Right lobe of liver (tissue), 6 donors: Measurements from ENCODE around the gene E2F8. TPM values are rescaled to one million over a fixed set of nuclear protein-coding genes. Genes with fewer than 3 reads are reported as not detected.

Experiments
- ATAC-seq, 4 donors: fragments of 200-7000 bp; cut with Tn5 transposase; one replicate each; pipeline ENCODE4 v1.9.1; 2020; ENCODE audit warnings: mild to moderate bottlenecking in 4 of 4, moderate library complexity in 4 of 4
- DNase-seq, 3 donors: peaks; one replicate each; pipeline ENCODE4 v3.0.0-alpha.2; 2020
- H3K27ac ChIP-seq, 3 donors: fragments of 200-600 bp; one replicate each; pipeline ENCODE4 v1.8.0; 2022
- H3K27me3 ChIP-seq, 2 donors: fragments of 200-600 bp; one replicate each; pipeline ENCODE4 v1.8.0; 2022
- H3K36me3 ChIP-seq, 4 donors: fragments of 200-600 bp; sonication (generic) in 1 of 4; one replicate each; pipeline versions ENCODE4 v1.5.1 to v1.8.0; 2017 to 2022; ENCODE audit warnings: control low read depth in 1 of 4
- H3K4me1 ChIP-seq, 4 donors: fragments of 200-600 bp; sonication (generic) in 1 of 4; one replicate each; pipeline versions ENCODE4 v1.5.1 to v1.8.0; 2017 to 2022; ENCODE audit warnings: control low read depth in 1 of 4
- H3K4me3 ChIP-seq, 3 donors: fragments of 200-600 bp; one replicate each; pipeline ENCODE4 v1.8.0; 2022
- H3K9me3 ChIP-seq, 4 donors: fragments of 200-600 bp; sonication (generic) in 1 of 4; one replicate each; pipeline versions ENCODE4 v1.5.1 to v1.8.0; 2017 to 2022; ENCODE audit warnings: control low read depth in 1 of 4
- POLR2A ChIP-seq: fragments of 450-650 bp; IDR thresholded peaks from one replicate; pipeline ENCODE4 v1.6.1; 2017; ENCODE audit warnings: antibody characterized with exemption, mild to moderate bottlenecking
- WGBS: methylation state at CpG from one replicate; pipeline ENCODE4 v1.1.6; 2018; ENCODE audit warnings: low coverage, low lambda C conversion rate; ENCODE audit not compliant: insufficient coverage; ENCODE audit errors: missing lambda C conversion rate; 5-methylcytosine and 5-hydroxymethylcytosine counted together
- intact Hi-C, 2 donors: fragments of 100-400 bp; cut with DNase I; formaldehyde crosslinking; loops; one replicate each; pipeline versions ENCODE4 v1.11.2 to v1.14.1; 2022
- total RNA-seq, 6 experiments: library from RNA; depleted of rRNA in 2 of 6; stranded (reverse); fragments of >200 nt in 2 of 6; fragmentation: NEBNext Ultra II Directional in 3 of 6; extraction: Animal tissue kit (Norgen Biotek cat#: 25700) in 3 of 6; gene quantifications; one replicate each; pipeline versions ENCODE4 v1.1.0 to v1.2.4, GENCODE V29; 2016 to 2023
- TF ChIP-seq, protein P1 (sequence below), 4 donors: fragments of 200-600 bp in 3 of 4; fragments of 450-650 bp in 1 of 4; IDR thresholded peaks; one replicate each; pipeline versions ENCODE4 v1.5.1 to v1.8.0; 2016 to 2022; ENCODE audit warnings: antibody characterized with exemption in 4 of 4, mild to moderate bottlenecking in 2 of 4
- donor health status: DM: no; HTN: yes; CAD: no.
- donor health status: DM: no; HTN: no; CAD: no.
- donor health status: DM: no; HTN: no; CAD: no.
- donor health status: DM: no; HTN: yes; CAD: no.
- donor health status: DM: no; HTN: yes; CAD: no.

Gene E2F8
- total RNA-seq, 6 experiments from 2014 or later: 0.19 to 2.0 (median 0.49) TPM; not detected in 1

DNA sequence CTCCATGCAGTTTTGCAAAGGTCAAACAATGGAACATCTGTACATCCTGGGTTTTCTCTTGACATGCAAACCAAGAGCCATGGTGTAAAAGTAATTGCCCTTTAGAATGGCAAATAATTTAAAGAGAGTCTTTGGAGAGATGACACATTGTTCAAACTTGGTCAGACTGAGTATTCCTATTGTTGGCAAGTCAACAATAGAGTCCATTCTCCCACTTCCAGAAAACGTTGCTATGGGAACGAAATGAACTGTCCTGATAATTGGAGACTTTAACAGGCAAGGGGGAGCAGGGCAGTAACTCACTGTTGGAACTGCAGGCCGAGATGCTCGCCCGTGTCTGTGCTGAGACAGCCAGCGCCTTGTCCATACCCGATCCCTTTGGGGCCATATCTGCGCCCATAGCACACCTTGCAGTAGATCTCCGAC is 52.9 kb downstream of the E2F8 start:
- DNase-seq (no peak), ATAC-seq (no peak)
- Histone ChIP-seq H3K27ac (no peak overlapping the region), H3K36me3 (no peaks in the 10 kb centered on the region), H3K4me3 (no peak overlapping the region), H3K4me1 (peaks cover 0 to 8% (median 0%) of the 10 kb centered on the region in 4 donors), H3K27me3 (no peaks in the 10 kb centered on the region), H3K9me3 (no peaks in the 10 kb centered on the region)
- intact Hi-C loops: no loop called here
- TF ChIP-seq, protein P1, sequence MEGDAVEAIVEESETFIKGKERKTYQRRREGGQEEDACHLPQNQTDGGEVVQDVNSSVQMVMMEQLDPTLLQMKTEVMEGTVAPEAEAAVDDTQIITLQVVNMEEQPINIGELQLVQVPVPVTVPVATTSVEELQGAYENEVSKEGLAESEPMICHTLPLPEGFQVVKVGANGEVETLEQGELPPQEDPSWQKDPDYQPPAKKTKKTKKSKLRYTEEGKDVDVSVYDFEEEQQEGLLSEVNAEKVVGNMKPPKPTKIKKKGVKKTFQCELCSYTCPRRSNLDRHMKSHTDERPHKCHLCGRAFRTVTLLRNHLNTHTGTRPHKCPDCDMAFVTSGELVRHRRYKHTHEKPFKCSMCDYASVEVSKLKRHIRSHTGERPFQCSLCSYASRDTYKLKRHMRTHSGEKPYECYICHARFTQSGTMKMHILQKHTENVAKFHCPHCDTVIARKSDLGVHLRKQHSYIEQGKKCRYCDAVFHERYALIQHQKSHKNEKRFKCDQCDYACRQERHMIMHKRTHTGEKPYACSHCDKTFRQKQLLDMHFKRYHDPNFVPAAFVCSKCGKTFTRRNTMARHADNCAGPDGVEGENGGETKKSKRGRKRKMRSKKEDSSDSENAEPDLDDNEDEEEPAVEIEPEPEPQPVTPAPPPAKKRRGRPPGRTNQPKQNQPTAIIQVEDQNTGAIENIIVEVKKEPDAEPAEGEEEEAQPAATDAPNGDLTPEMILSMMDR (IDR thresholded peaks at IDR 0.05): no peak
- no peak for TF ChIP-seq POLR2A
- no CpG with 5 or more reads among the region's 9 CpGs for WGBS

DNA sequence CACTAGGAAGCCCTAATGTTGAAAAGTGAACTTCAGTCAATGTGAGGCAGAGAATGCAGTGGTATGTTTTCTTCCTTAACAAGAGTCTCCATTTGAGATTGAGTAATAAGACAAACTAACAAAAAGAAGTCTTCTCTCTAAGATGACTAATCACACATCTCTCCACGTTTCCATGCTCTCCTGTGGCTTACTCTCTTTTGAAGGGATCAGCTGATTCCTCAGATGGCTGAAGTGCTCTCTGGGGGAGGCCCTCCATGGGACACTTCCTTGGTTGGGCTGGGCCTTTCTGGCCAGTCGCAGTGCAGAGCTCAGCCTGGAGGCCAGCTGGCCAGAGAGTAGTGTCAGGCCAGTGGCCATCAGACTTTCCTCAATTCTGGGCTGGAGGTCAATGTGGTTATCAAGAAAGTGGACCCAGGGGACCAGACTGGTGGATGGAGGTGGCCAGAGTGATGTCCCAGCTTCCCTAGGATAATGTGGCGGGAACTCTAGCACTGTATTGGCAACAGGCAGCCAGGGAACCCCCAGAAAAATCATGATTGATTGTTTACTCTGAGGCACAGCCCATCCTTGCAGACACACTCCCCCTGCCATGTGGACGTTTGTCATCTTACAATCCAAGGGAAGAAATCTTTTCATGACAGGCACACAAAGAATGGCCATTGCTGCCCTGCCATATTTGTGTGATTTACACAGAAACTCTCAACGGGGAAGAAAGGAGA is 53.5 kb downstream of the E2F8 start:
- ATAC-seq: no peak
- no peak for TF ChIP-seq POLR2A
- TF ChIP-seq, protein P1 (IDR thresholded peaks at IDR 0.05): no peak
- H3K27me3 ChIP-seq: no peaks in the 10 kb centered on the region
- H3K4me3 ChIP-seq: no peak overlapping the region
- H3K36me3 ChIP-seq: no peaks in the 10 kb centered on the region
- H3K9me3 ChIP-seq: no peaks in the 10 kb centered on the region
- peaks cover 0 to 8% (median 0%) of the 10 kb centered on the region in 4 donors for H3K4me1 ChIP-seq
- 60% methylated on average over 5 of the region's 5 CpGs for WGBS
- DNase-seq: no peak
- no peak overlapping the region for H3K27ac ChIP-seq
- intact Hi-C loops: no loop called here

DNA sequence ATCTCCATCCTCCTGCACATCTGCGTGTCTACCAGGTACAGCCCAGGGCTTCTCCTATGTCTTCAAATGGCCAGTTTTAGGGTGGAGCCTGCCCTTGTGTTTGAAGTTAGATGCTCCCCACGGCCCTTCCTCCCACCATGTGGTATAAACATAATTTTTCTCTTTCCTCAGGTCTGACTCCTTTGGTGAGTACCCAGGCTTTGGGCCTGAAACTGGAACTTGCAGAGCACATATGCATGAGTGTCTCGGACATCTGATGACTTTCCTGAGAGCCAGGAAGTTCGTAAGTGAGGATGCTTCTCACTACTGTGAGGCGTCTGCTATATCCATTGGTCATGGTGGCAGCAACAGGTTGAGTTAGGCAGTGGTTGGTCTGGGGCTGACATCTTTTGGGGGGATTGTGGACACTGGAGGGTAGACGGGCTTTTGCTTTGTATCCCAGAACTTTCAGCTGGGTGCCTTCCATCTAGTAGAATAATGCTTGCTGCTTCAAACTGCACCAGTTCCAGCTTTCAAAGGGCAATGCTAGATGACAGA is 55.2 kb downstream of the E2F8 start:
- Histone ChIP-seq H3K27ac (no peak overlapping the region), H3K36me3 (no peaks in the 10 kb centered on the region), H3K4me1 (no peaks in the 10 kb centered on the region), H3K9me3 (no peaks in the 10 kb centered on the region), H3K4me3 (no peak overlapping the region), H3K27me3 (no peaks in the 10 kb centered on the region)
- ATAC-seq: no peak
- 54% methylated on average over 6 of the region's 6 CpGs for WGBS
- TF ChIP-seq, protein P1 (IDR thresholded peaks at IDR 0.05): no peak
- no peak for TF ChIP-seq POLR2A
- DNase-seq: no peak
- intact Hi-C loops: no loop called here

DNA sequence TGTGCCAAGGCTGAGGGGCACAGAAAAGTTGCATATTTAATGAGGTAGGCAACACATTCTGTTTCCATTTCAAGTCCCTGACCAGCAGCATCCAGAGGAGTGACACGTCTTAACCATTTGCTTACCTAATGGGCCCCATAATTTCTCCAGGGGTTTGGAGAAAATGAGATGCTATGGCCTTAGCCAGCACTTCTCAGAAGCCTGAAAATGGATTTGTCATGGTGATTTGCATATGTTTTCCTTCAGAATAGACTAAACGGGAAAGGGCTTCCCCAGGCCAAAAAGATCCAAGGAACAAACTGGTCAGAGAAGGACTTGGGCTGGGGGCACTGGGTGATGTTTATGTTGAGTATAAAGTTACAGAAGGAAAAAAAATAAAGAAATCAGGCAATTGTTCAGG is 55.7 kb downstream of the E2F8 start:
- ATAC-seq (no peak), DNase-seq (no peak)
- TF ChIP-seq, protein P1 (IDR thresholded peaks at IDR 0.05): no peak
- TF ChIP-seq POLR2A: no peak
- intact Hi-C loops: no loop called here
- Histone ChIP-seq H3K27me3 (no peaks in the 10 kb centered on the region), H3K4me3 (no peak overlapping the region), H3K9me3 (no peaks in the 10 kb centered on the region), H3K27ac (no peak overlapping the region), H3K4me1 (no peaks in the 10 kb centered on the region), H3K36me3 (no peaks in the 10 kb centered on the region)
- WGBS: 81% methylated on average over 2 of the region's 2 CpGs
